GM18502 (cell line): ENCODE results near the gene BCKDHB.
"Not testable (repeated sequence)": the region's sequence is repeated elsewhere in the genome, so short reads cannot be mapped to it uniquely, and the experiment has no call there.

Experiments used
- ATAC-seq: cut with Tn5 transposase; IDR thresholded peaks from one replicate; pipeline ENCODE4 v1.9.1; 2021; ENCODE audit warnings: mild to moderate bottlenecking; ENCODE audit not compliant: unreplicated experiment, poor library complexity

Gene BCKDHB

DNA sequence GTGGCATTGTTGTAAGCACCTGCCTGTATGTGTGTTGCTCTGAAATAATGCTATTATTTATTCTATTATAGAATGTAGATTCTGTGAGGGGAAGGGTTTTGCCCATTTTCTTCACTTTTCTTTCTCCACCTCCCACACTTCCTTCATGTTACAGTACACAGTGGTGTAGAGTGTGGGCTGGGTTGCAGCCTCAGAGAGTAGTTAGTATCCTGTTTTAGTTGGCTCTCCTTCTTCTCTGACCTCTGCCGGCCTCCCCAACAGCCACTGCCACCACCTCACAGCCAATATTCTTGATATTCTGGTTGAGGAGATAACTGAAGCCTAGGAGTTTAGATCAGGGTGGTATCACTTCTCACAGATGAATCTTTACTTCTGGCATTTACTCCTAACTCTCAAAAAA, 143.4 kb downstream of the BCKDHB start:
- no peak for ATAC-seq

DNA sequence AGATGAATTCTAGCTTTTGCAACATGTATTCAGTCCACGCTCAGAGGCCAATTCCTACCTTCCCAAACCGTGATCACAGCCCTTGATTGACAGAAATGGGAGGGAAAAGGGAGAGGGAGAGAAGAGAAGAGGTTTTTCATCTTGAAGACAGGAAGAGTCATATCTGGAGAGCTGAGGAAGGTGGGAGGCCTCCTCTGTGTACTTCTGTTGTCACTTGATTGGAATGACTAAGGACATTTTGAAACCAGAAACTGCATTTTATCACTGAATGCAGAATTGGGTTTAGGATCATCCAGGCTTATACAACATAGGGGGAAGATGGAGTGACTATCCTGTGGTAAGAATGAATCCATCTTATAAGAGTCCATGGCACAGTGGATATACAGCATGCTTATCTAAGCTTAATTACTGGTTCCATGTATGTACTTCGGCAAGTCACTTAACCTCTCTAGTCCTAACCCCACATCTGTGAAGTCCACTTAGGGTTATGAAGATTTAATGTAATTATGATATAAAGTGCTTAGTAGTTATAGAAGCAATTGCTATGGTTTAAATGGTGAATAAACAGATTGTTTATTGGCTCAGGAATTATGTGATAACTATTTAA, 144.0 kb downstream of the BCKDHB start:
- ATAC-seq: no peak

DNA sequence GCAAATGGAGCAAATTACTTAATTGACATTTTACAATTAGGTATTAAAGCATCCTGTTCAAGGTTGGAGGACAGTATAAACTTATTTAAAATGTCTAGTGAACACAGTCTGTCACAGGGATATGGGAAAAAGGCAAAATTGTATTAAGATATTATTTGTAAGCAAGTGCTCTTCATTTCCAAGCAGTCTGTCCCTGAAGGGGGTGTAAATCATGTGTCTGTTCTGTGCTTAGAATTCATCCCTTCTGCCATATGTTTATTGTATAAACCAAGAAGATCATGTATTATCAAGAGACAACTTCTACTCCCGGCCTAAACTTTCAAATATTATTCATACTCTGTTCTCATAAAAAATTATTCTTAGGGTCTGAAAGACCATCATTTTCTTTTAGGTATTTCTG, 144.8 kb downstream of the BCKDHB start:
- ATAC-seq: no peak

DNA sequence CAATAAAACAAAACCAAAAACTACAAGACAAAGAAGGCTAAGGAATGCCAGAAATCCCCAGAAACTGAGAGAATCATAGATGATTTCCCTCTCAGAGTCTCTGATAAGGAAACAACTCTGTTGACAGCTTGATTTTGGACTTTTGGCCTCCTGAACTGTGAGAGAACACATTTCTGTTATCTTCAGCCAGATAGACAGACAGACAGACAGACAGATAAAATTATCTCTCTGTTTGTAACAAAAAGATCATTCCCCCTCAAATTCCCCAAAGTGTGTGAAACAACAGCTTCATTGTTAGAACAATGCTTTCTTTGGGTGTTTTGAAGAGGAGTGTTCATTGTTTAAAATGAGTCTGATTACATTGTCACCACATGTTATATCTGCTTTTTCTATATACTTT, 148.2 kb downstream of the BCKDHB start:
- ATAC-seq: no peak

DNA sequence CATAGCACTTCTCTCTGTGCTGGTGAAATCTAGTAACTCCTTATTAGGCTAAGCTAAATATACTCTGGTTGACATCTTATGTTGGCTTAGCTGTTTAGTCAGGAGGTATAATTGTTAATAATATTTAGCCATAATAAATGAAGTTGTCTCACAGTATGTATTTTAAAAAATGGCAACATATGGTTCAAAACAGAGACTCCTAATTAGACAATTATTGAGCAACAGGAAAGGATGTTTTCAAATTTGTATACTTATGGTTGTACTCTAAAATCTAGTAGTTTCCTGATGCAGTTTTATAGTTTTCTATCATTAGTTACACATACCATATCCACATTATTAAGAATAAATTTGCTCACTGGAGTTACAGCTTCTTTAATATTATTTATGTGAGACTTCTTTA, 150.2 kb downstream of the BCKDHB start:
- no peak for ATAC-seq

DNA sequence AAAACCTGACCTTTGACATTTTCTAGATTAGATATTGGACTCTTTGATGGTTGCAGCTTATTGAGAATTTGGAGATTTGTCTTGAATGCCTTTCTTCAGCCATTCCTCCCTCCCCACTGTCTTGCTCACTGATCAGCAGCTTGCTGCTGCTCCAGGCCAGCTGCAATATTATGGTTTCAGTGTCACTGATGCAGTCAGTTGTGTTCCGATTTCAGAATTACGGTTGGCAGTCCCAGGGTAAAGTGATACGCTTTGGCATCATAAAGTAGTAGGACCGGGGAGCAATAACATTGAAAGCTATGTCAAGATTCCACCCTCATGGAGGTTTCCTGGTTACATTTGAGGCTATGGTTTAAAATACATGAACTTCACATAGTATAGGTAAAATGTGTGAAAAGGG, 152.6 kb downstream of the BCKDHB start:
- ATAC-seq: no peak

DNA sequence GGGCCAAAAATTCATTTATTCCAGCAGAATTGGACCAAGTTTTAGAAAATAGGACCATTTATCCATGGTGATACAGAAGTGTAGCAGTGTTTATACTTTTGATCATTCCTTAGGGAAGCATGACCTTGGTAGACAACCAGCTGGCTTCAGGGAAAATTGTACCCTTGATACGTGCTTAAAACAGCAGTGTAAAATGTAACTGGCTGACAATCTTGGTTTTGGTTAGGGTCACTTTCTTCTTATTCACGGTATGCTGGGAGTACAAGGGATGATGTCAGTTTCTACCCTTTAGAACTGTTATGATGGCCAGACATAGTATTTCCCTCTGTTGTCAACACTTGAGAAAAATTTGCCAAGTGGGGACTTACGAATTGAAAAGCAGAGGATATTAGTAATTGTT, 157.1 kb downstream of the BCKDHB start:
- ATAC-seq: no peak

DNA sequence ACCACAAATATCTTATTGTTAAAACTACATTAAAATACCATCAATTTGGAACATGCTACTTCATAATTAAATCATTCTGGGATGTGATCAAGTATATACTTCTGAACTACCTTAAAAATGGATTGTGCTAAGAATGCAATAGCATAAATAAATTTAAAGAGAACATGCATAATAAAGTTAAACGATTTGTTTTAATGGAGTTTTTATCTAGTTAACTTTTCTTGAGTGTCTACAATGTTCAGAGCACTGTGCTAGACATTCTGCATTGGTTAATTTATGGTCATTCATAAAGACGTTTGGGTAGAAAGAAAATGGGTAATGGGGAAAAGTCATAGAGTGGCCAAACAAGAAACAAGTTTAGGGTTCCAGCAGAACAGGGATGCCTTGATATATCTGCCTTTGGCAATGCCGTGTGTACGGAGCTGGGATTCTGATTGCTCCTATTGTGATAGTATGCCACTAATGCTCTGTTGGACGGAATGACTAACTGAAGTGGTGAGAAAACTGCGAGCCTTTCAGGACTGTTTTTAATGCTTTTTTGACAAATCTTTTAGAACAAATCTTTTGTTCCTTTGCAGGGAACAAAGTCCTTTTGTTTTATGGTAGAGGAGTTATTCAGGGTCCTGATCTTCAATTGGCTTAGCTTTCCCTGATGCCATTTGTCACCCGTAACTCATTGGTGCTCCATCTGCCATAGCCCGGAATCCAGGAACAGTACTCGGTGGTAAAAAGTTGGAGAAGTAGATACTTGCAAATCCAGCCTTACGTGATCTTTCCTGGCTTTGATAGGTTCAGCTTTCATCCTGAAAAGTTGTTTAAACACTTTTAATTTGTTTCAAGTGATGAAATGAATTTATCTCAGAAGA, 162.6 kb downstream of the BCKDHB start:
- ATAC-seq: no peak

DNA sequence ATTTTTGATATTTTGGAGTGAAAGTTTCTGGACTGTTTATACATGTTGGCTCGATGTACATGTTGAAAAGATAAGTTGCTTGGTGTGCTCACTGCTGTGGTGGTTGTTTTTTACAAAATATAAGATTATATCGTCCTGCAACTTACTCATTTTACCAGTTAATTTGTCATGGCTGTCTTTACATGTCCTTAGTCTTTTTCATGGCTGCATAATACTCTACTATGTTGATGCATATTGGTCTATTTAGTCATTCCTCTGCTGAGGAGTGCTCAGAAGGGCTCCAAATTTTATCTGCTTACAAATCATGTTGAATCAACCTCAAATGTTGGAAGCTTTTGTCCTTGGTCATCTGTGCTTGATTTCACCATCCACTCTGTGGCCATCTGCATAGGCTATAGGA, 164.6 kb downstream of the BCKDHB start:
- no peak for ATAC-seq

DNA sequence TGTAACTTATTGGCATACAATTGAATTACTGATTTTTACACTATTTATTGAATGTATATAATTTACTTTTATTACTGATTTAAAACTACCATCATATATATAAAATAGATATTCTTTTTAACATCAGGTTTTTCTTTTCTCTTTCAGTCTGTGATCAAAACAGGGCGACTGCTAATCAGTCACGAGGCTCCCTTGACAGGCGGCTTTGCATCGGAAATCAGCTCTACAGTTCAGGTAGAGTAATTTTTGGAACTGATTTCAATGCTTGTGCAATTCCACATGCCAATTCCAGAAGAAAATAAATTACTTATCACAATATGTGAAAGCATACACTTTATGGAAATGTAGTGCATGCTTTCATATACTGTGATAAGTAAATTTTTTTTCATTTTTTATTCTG, 166.5 kb downstream of the BCKDHB start:
- no peak for ATAC-seq

DNA sequence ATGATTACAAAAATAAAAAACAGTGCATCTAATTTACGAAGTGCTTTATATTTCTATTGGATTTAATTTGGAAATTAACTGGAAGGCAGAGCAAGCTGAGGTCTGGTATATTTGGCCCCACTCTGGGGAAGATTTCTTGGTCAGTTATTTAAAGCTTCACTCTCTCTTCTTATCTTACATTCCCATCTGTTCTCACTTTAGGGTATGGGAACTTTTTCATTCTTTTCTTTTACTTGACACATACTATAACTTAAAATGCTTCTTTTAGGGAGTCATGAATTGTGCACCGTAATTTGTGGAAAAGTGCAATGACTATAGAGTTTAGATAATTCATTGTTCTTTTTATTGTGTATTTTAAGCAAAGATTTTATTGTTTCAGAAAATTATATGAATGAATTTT, 170.4 kb downstream of the BCKDHB start:
- ATAC-seq: no peak

DNA sequence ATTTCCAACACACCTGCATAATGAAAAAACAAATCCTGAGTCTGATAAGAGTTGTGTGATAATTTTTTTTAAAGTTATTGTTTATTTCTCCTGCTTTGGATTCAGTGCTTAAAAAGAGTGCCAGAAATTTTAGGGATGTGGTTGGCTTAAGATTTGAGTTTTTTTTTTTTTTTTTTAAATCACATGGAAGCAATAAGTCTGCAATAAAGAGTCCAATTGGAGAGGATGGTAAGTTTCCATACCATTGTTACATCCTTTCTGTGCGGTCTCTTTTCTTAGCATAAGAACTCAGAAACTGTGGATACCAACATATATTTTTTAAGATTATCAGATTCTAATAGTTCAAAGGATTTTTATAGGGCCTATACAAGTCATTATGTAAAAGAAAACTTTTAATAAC, 171.0 kb downstream of the BCKDHB start:
- no peak for ATAC-seq

DNA sequence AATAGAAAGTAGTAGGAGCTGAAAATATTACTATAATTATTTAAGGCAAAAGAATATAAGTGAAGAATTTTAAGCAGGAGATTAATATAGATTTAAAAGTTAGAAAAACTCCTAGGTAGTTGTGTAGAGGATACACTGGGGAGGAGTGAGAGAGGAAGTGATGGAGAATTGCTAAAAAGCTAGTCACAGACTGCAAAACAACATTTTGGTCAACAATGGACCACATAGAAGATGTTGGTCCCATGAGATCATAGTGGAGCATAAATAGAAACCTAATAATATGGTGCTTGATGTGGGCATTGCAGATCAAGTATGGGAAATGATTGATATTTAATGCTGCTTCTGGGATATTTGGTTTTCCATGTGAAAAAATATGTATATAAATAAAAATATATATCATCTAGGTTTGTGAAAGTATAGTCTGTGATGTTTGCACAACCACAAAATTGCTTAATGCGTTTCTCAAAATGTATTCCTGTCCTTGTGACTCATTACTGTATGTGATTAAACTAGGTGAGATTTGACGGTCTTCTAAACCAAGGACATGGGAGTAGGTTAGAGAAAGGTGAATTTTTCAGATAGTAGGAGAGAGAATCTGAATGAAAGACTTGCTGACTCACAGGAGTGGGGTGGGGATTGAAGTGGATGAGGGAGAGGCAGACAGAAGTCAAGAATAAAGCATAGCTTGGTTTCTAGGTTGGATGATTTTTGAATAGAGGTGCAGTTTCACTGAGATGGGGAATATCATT, 174.0 kb downstream of the BCKDHB start:
- ATAC-seq: peak; percentile 73

DNA sequence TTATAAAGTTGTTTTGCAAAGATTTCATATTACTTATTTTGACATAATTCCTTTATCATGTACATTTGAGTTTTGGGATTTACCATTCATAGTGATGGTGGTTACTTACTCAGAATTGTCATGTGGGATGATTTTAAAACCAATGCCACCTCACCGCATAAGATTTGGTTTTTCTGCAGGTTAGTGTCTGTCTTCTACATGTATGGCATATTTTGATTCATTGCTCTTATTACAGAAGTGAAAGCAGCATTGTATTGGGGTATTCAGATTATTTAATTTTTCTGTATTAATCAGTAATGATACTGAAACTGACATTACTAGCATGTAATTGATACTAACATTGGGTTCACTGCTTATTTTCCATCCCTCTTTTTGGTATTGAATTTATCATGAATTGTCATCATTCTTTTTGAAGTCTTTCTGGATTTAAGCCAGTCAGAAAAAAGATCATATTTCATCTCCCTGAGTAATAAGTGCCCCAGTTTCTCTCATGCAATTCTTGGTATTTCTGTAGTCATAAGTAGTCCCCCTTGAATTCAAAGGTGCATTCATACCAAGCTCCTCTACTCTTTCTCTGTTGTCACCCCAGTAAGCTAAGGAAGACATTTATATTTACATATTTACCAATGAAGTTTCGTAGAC, 176.6 kb downstream of the BCKDHB start:
- ATAC-seq: no peak

DNA sequence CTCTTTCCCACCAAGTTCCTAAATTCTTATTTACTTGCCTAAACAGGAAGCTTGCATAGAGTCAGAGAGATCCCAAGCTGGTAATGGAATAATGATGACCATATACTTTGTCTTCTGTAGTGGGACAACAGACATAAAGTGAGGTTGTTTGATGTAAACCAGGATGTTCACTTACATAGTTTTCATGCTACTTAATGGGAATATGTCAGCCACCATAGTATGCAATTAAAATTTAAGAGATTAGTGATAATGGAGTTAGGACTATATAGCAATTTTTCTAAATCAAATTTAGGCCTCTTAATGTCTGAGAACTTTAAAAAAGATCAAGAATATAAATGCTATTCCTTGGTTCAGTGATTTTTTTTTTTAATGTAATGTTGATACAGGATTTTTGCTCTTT, 180.6 kb downstream of the BCKDHB start:
- ATAC-seq: no peak

DNA sequence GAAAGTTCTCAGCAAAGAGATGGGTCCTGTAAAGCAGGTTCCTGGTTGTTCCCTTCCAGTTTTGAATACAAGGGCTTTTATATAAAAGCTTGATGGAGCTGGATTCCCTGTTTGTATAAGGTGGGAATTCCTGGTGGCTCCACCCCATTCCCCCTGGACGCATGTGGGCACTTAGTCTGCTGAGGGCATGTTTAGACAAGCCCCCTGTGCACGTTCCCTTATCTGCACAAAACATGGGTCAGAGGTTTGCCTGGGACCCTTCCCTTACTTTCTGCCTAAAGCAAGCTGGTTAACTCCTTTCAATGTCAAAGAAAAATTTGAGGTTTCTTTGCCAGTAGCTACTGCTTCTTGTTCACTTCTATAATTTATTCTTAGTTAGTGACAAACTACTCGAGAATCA, 181.1 kb downstream of the BCKDHB start:
- ATAC-seq: no peak

DNA sequence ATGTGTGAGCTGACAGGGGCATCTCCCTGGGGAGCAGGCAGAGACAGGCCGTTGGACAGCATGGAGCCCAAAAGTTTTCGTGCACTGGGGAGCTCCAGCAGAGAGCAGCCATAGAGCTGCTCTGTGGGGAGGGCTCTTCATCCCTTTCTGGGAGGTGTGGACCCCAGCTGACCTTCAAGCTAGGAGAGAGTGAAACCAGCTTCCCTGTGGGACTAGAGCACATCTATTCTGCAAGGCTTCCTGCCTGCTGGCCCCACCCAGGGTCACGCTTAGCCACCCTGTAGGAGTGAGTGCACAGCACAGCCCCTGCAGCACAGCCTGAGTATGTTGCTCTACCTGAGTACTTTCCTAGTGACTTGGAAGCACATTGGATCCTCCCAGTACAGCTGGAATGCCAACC, 183.3 kb downstream of the BCKDHB start:
- no peak for ATAC-seq

DNA sequence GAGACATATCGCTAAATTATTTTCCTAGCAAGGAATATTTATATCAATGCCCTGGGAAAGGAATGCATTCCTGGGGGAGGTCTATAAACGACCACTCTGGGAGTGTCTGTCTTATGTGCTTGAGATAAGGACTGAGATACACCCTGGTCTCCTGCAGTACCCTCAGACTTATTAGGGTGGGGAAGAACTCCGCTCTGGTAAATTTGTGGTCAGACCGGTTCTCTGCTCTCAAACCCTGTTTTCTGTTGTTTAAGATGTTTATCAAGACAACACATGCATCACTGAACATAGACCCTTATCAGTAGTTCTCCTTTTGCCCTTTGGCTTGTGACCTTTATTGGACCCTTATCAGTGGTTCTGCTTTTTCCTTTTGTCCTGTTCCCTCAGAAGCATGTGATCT, 188.1 kb downstream of the BCKDHB start:
- not testable (repeated sequence) for ATAC-seq

DNA sequence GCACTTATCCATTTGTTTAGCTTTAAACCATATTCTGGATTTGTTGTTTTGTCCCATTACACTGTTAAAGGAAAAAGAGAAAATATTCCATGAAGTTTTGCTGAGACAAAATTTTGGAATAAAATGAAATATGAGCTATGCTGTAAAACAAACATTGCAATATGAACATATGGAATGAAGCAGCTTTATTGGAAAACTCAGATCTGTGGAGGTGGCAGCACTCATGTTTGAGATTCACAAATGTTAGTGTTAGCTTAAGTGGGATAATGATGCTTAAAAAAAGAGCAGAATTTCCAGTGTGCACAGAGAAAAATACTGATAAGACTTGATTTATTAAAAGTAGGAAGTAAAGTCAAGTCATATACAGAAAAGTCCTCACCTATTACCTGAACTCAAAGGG, 196.2 kb downstream of the BCKDHB start:
- ATAC-seq: no peak

DNA sequence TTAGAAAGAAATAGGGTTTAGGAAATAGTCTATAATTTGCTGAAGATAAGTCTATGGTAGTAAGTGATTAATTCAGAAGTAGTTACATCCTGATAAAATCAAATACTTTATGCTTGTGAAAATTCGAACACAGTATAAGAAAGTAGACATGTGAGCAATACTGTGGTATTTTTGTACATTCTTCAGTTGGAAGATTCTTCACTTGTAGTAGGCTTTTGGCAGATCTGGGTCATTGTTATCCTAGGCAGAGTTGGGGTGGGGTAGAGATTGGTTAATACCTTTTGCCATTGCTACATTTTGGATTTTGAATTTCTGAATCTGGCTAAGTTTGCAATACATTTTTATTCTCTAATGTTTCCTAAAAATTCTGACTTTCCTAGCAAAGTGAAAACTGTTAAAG, 197.5 kb downstream of the BCKDHB start:
- ATAC-seq: no peak

DNA sequence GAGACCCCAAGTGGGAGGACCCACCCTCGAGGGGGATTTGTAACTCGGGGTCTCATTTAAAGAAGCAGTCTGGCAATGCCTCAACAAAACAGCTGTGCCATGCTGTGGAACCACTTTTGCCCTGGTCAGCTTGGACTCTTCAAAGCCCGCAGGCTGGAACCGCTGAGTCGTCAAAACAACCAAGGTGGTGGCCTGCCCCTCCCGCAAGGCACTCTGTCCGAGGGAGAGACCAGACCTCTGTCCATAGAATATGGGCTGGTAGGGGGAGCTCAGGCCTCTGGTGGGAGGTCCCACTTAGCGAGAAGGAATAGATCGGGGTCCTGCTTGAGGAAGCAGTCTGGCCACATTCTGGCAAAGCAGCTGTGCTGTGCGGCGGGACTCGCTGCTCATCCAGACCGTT, 208.1 kb downstream of the BCKDHB start:
- ATAC-seq: no peak
